Lower leg skin (tissue), 3 donors: ENCODE results near the gene RAD51.

Source experiments
- POLR2A ChIP-seq, 2 donors: fragments of 450-650 bp; IDR thresholded peaks; one replicate each; pipeline ENCODE4 v1.6.1; 2016 to 2017; ENCODE audit warnings: antibody characterized with exemption in 2 of 2, mild to moderate bottlenecking in 1 of 2, moderate library complexity in 1 of 2
- TF ChIP-seq, protein P1 (sequence below), 3 donors: fragments of 450-650 bp; IDR thresholded peaks; one replicate each; pipeline ENCODE4 v1.5.1; 2016; ENCODE audit warnings: antibody characterized with exemption in 3 of 3, mild to moderate bottlenecking in 3 of 3, moderate library complexity in 2 of 3

DNA sequence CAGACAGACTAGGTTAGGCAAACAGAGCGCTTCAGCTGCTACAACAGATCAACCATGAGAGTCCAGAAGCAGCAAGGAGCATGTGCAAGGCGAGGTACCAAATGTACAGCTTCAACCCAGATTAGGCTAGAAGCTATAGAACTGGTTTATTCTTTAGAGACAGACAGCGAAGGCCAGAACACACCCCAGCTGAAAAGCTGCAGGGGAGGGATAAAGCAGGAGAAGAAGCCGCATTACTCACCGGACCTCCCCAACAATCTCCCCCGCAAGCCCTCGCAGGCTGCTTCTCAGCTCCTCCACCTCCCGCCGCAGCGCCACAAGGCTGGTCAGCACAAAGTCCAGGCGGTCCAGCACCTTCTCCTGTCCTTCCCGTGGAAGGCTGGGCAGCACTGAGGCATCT is 56.8 kb downstream of the RAD51 start:
- no peak for TF ChIP-seq POLR2A (IDR thresholded peaks at IDR 0.05)
- TF ChIP-seq, protein P1, sequence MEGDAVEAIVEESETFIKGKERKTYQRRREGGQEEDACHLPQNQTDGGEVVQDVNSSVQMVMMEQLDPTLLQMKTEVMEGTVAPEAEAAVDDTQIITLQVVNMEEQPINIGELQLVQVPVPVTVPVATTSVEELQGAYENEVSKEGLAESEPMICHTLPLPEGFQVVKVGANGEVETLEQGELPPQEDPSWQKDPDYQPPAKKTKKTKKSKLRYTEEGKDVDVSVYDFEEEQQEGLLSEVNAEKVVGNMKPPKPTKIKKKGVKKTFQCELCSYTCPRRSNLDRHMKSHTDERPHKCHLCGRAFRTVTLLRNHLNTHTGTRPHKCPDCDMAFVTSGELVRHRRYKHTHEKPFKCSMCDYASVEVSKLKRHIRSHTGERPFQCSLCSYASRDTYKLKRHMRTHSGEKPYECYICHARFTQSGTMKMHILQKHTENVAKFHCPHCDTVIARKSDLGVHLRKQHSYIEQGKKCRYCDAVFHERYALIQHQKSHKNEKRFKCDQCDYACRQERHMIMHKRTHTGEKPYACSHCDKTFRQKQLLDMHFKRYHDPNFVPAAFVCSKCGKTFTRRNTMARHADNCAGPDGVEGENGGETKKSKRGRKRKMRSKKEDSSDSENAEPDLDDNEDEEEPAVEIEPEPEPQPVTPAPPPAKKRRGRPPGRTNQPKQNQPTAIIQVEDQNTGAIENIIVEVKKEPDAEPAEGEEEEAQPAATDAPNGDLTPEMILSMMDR (IDR thresholded peaks at IDR 0.05): no peak
